Endothelial cell (in vitro differentiated cells): ENCODE measurements around the gene DHX34. TPM values are rescaled to one million over a fixed set of nuclear protein-coding genes. Genes with fewer than 3 reads are reported as not detected.
A peak's percentile ranks its signal among the peaks of the same experiment; 100 is the strongest.

Experiments used
- DNase-seq: peaks from one replicate; pipeline ENCODE4 v3.0.0; 2021; ENCODE audit warnings: low spot score
- H3K27ac Mint-ChIP-seq: one replicate; pipeline ENCODE4 v1.8.0; 2021; ENCODE audit warnings: mixed read lengths, inconsistent platforms; ENCODE audit not compliant: unreplicated experiment
- H3K27me3 Mint-ChIP-seq: one replicate; pipeline ENCODE4 v1.8.0; 2021; ENCODE audit warnings: mild to moderate bottlenecking, moderate library complexity, mixed read lengths, inconsistent platforms; ENCODE audit not compliant: unreplicated experiment
- H3K36me3 Mint-ChIP-seq: one replicate; pipeline ENCODE4 v1.8.0; 2021; ENCODE audit warnings: mild to moderate bottlenecking, low read depth, mixed read lengths, inconsistent platforms; ENCODE audit not compliant: unreplicated experiment
- H3K4me1 Mint-ChIP-seq: one replicate; pipeline ENCODE4 v1.8.0; 2021; ENCODE audit warnings: mild to moderate bottlenecking, mixed read lengths, inconsistent platforms; ENCODE audit not compliant: unreplicated experiment
- H3K4me3 Mint-ChIP-seq: one replicate; pipeline ENCODE4 v1.8.0; 2021; ENCODE audit warnings: mild to moderate bottlenecking, mixed read lengths, inconsistent platforms; ENCODE audit not compliant: unreplicated experiment
- H3K9me3 Mint-ChIP-seq: one replicate; pipeline ENCODE4 v1.8.0; 2021; ENCODE audit warnings: mixed read lengths, inconsistent platforms; ENCODE audit not compliant: unreplicated experiment
- total RNA-seq: library from RNA; stranded (reverse); fragmentation: NEBNext Ultra II Directional; extraction: Animal tissue kit (Norgen Biotek cat#: 25700); gene quantifications from one replicate; pipeline ENCODE4 v1.2.1, GENCODE V29; 2021; ENCODE audit not compliant: unreplicated experiment
- TF ChIP-seq, protein P1 (sequence below): fragments of 200-600 bp; sonication (generic); IDR thresholded peaks from one replicate; pipeline ENCODE4 v1.5.0; 2021; ENCODE audit warnings: antibody characterized with exemption; ENCODE audit not compliant: unreplicated experiment

DHX34 gene
- total RNA-seq, 1 donor from 2014 or later: 19.4 TPM

DNA sequence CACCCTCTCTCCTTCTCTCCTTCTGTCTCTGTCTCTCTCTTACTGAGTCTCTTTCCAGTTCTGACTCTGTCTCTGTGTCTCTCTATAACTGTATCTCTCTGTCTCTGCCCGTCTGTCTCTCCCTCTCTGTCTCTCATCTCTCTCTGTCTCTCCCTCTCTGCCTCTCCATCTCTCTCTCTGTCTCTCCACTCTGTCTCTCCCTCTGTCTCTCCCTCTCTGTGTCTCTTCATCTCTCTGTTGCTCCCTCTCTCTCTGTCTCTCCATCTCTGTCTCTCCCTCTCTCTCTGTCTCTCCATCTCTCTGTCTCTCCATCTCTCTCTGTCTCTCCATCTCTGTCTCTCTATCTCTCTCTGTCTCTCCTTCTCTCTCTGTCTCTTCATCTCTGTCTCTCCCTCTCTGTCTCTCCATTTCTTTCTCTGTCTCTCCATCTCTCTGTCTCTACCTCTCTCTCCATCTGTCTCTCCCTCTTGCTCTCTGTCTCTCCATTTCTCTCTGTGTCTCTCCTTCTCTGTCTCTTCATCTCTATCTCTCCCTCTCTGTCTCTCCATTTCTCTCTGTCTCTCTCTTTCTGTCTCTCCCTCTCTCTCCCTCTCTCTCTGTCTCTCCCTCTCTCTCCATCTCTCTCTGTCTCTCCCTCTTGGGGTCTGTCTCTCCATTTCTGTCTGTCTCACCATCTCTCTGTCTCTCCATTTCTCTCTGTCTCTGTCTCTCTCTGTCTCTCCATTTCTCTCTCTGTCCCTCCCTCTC, 73.5 kb downstream of the DHX34 start:
- H3K36me3 Mint-ChIP-seq: peaks cover 10% of the 10 kb centered on the region
- H3K4me3 Mint-ChIP-seq: no peak overlapping the region
- DNase-seq: no peak
- H3K27ac Mint-ChIP-seq: no peak overlapping the region
- TF ChIP-seq, protein P1, sequence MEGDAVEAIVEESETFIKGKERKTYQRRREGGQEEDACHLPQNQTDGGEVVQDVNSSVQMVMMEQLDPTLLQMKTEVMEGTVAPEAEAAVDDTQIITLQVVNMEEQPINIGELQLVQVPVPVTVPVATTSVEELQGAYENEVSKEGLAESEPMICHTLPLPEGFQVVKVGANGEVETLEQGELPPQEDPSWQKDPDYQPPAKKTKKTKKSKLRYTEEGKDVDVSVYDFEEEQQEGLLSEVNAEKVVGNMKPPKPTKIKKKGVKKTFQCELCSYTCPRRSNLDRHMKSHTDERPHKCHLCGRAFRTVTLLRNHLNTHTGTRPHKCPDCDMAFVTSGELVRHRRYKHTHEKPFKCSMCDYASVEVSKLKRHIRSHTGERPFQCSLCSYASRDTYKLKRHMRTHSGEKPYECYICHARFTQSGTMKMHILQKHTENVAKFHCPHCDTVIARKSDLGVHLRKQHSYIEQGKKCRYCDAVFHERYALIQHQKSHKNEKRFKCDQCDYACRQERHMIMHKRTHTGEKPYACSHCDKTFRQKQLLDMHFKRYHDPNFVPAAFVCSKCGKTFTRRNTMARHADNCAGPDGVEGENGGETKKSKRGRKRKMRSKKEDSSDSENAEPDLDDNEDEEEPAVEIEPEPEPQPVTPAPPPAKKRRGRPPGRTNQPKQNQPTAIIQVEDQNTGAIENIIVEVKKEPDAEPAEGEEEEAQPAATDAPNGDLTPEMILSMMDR: no peak
- no peaks in the 10 kb centered on the region for H3K9me3 Mint-ChIP-seq
- peaks cover 17% of the 10 kb centered on the region for H3K4me1 Mint-ChIP-seq
- H3K27me3 Mint-ChIP-seq: peaks cover 41% of the 10 kb centered on the region

DNA sequence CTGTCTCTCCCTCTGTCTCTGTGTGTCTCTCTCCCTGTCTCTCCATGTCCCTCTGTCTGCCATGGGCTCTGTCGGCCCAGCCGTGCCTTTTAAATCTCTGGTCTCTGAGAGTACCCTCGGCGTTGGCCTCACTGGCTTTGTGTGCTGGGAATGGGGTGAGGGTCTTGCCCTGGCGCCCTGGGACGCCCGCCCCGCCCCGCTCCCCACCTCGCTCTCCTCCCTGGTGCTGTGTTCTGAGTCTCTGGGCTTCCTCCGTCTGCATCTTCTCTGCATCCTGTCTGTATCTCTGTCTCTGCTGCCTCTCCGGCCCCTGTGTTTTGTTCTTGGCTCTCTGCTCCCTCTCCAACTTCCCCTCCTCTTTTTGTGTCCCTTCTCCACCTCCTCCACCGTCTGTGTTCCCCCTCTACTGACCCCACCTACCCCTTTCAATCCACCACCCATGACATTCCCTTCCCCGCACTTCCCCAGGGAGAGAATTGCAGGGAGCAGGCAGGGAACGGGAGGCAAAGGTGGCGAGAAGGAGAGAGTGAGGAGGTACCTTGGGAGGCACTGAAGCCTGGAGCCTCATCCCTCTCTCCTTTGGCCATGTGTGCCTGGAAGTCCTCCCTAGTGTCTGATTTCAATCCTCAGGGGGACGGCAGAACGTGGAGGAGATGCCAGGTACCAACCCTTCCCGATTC, 74.2 kb downstream of the DHX34 start:
- Mint-ChIP-seq H3K27ac (no peak overlapping the region), H3K27me3 (peaks cover 37% of the 10 kb centered on the region), H3K36me3 (peaks cover 5% of the 10 kb centered on the region), H3K9me3 (no peaks in the 10 kb centered on the region), H3K4me3 (no peak overlapping the region), H3K4me1 (peaks cover 13% of the 10 kb centered on the region)
- TF ChIP-seq, protein P1: no peak
- no peak for DNase-seq

DNA sequence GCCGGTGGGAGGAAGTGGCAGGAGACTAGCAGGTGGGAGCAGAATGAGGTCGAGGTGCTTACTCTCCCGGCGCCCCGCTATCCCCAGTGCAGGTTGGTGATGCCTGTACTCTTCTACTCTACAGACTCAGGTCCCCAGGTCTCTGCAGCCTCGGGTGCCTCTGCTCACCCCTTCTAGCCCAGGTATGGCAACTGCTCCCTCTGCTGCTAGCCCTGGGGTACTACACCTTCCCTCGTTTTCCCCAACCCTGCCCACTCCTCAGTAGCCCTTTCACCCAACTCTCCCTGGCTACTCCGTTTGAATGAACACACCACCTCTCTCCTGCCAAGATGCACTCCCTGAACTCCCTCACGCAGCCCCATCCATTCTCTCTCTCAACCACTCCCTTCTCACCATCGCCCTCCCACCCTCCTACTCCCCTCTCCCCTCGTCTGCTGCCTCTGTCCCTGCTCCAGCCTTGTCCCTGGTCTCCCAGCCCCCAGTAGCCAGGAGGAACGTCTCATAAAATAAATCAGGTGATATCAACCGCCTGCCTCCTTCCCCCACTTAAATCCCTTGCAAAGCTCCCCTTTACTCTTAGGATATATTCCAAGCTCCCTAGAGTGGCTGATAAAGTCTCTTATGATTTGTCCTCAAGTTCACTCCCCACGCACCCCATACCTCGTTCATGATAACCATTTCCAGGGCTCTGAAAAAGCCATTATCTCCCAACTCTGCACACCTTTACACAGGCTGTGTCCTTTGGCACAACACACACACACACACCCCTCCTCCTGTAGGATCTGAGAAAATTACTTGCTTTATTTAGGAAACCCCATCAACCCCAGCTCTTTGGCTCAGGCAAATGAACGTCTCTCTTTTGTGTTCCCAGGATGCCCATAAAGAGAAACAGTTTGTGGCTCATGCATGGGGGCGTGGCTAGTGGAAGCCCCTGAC, 78.4 kb downstream of the DHX34 start:
- Mint-ChIP-seq H3K27me3 (peaks cover 23% of the 10 kb centered on the region), H3K9me3 (no peaks in the 10 kb centered on the region), H3K27ac (no peak overlapping the region), H3K4me3 (no peak overlapping the region), H3K4me1 (peaks cover 7% of the 10 kb centered on the region), H3K36me3 (peaks cover 4% of the 10 kb centered on the region)
- DNase-seq: peak; percentile 86
- TF ChIP-seq, protein P1: peak; percentile 87

DNA sequence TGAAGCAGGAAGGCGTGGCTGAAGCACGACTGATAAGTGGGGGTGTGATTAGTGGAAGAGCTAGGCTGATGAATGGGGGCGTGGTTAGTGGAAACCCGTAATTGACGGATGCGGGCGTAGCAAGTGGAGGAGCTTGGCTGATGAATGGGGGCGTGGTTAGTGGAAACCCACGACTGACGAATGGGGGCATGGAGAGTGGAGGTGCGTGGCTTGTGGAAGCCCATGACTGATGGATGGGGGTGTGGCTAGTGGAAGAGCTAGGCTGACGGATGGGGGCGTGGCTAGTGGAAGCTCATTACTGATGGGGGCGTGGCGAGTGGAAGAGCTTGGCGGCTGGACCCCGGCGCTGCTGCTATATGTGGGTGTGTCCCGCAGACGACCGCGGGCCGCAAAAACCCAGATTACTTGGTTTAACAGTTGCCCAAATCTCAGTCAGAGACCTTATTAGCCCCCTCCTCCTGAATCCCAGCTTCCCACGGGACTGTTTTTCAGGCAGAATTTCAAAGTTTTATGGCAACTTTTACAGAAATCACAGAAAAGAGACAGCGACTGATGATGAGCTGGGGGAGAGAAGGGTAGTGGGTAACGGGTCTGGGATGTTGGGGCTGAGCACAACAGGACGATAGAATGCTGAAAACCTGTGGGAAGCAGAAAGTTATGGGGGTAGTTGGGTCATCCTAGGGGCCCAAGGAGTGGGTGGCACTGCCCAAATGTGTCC, 79.2 kb downstream of the DHX34 start:
- Mint-ChIP-seq H3K27me3 (peaks cover 16% of the 10 kb centered on the region), H3K9me3 (no peaks in the 10 kb centered on the region), H3K36me3 (no peaks in the 10 kb centered on the region), H3K4me3 (no peak overlapping the region), H3K4me1 (peaks cover 3% of the 10 kb centered on the region), H3K27ac (no peak overlapping the region)
- TF ChIP-seq, protein P1: no peak
- peak; percentile 91 for DNase-seq
